Peyer's patch (tissue), 4 donors: ENCODE results near the gene HVCN1.
"Not testable (repeated sequence)": the region's sequence is repeated elsewhere in the genome, so short reads cannot be mapped to it uniquely, and the experiment has no call there.

ENCODE experiments used
- CTCF ChIP-seq, 6 experiments: fragments of 450-650 bp in 4 of 6; fragments of 200-600 bp in 2 of 6; sonication (generic) in 1 of 6; IDR thresholded peaks; one replicate each; pipeline ENCODE4 v1.5.1; 2017 to 2019; ENCODE audit warnings: antibody characterized with exemption in 6 of 6, mild to moderate bottlenecking in 3 of 6, moderate library complexity in 1 of 6
- POLR2A ChIP-seq, 2 donors: fragments of 450-650 bp; IDR thresholded peaks; one replicate each; pipeline ENCODE4 v1.5.1; 2017; ENCODE audit warnings: antibody characterized with exemption in 2 of 2, mild to moderate bottlenecking in 2 of 2, moderate library complexity in 2 of 2

- TF ChIP-seq CTCF, POLR2A (IDR thresholded peaks at IDR 0.05): not testable (repeated sequence)
Measured at GRCh38 chr12:110654238-110654637, 34.7 kb downstream of the HVCN1 start.
